ENCODE data around the gene TMEM107. TPM values are rescaled to one million over a fixed set of nuclear protein-coding genes. Genes with fewer than 3 reads are reported as not detected.
"Not testable (repeated sequence)": the region's sequence is repeated elsewhere in the genome, so short reads cannot be mapped to it uniquely, and the experiment has no call there.

The TMEM107 gene
- total RNA-seq, 1 donor from 2014 or later, result 6.7 TPM

DNA sequence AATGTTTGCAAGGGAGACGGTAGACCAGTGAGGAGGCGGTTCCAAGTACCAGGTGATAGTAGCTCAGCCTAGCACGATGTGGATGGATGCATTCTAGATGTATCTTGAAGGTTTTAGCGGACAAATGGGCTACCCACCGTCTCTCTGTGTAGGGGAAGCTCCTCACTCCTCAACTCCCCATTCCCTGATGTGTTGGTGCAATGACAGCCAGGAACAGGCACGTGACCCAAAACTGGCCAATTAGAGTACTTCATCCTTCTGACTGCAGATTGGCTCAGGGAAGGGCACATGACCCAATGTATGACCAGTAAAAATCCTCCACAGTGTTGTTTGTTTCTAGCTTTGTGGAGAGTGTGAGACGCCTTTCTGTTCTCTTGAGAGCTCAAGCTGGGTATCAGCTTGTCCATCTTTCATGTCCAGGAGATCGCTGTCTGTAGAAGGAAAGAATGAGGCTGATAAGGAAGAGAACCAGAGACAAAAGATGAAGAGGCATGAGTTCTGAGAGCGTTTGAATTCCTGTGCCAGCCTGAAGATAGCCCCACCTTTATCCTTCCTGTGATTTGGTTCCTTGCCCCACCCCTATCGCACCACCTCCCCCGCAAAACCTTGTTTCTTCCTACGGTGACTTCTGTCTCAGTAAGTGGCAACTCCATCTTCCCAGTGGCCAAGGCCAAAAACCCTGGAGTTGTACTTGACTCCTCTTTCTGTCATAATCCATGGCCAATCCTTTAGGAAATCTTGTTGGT lies 16.1 kb upstream of the TMEM107 start:
- DNase-seq (ENCODE audit: missing footprints) (peak; percentile 82), ATAC-seq (peak; percentile 64)
- intact Hi-C loops (cut with DNase I), result no loop called here

DNA sequence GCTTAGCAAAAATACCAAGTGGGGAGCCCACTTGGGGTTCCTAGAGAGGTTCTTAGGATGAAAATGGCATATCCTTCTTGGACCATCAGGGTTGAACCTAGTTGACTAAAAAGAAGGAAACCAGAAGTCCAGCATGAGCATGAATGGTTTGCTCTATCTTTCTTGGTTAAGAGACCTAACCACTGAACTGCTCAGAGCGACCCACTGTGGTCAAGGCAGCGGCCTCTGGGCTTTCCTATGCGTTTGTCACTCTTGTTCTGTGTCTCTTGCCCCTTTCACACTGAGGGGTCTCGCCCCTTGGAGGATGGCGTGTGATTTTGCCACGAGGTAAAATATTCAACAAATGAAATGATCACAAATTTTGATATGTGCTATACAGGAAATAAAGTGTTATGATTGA lies 14.3 kb upstream of the TMEM107 start:
- ATAC-seq (no peak), DNase-seq (ENCODE audit: missing footprints) (no peak)
- intact Hi-C loops (cut with DNase I), result no loop called here

DNA sequence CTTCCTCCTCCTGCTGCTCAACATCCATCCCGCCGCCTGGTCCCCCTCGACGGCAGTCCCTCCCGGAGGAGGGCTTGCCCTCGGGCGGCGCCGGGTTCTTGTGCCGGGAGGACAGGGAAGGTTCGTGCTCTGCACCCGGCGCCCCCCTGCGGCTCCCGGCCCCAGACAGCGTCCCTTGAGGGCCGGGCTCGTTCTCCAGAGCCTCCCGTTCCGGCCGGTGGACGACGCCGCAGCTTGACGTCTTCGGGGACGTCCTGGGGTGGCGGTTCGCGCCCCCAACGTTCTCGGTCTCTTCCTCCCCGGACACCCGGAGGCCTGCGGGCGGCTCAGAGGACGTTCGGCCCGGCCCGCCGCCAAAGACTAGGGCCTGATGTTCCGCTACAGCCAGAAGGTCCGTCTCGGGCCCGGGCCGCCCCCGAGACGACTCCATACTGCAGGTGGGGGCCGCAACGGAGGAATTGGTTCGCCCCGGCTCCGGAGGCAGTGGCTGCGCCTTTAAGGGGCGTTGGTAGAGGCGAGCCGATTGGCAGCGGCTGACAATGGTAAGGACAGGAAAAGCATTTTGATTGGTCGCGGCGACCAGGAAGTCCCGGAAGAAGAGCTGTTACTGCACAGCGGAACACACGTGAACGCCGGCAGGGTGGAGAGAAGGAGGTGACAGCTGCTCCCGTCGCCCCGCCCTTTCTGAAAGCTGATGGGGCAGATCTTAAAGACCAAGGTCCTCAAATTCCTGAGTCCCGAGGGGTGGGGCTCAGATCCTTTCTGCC lies 13.7 kb upstream of the TMEM107 start, which contains the start of gene BORCS6:
TSS of gene BORCS6 (minus strand) at position 470 of the 767 bp plus-strand sequence. CDS start at position 430, 40 bp downstream.
- intact Hi-C loops (cut with DNase I), result loop anchor here (5.0 kb wide), 1 partner anchor 107 kb away; the partner anchor contains the start of gene SLC25A35
- peak; percentile 99 for DNase-seq (ENCODE audit: missing footprints)
- ATAC-seq, result peak; percentile 76

DNA sequence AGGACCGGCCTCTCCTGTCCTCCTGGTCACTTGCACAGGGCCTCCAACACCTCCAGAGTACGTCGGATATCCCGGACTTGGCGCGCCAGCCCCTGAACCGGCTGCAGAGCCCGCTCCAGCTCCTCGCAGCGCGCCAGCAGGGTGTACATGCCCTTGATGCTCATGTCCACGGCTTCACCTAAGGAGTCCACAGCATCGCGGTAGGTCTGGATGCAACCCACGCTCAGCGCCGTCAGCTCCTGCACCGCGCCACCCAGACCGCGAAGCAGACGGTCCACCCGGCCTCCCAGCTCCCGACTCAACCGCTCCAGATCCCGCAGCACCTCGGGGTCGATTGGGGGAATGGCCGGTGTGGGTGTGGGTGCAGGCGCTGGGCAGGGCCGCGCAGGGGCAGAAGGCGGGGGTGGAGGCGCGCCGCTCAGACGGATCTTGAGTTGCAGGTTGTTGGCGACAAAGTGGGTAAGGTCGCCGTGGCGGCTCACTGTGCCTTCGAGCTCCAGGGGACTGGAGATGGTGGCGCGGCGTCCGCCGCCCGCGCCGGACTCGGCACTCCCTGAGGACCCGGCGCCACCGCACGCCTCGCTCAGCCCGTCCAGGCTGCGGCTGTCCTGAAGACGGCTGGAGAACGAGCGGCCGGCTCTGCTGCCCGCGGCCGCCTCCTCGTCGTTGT lies 13.0 kb upstream of the TMEM107 start:
- peak; percentile 71 for DNase-seq (ENCODE audit: missing footprints)
- ATAC-seq, result no peak
- intact Hi-C loops (cut with DNase I), result loop anchor here (5.0 kb wide), 1 partner anchor 108 kb away; the partner anchor contains the start of gene SLC25A35

DNA sequence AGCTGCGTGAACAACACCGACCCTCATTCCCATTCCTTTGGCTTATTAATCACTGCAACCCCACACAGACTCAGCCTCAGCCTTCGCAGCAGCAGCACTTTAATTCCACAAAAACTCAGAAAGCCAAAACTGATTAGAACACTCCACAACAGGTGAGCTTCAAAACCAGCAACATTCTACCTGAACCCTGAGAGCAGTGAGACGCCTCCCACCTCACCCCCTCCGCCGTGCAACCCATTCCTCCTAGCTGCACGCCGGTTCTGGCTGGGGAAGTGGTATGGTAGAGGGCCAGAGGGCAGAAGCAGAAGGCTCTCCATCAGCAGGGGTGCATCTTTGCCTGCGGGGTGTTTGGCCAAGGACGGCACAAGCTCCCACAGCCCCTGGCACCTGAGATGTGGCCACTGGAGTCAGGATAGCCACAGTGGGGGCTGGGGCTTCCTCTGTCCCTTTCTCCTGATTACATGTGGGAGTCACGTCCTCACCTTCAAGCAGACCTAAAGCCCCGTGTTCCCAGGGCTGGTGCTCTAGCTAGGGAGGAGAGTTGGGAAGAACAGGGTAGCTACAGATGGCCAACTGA lies 12.2 kb upstream of the TMEM107 start:
- no peak for DNase-seq (ENCODE audit: missing footprints)
- no peak for ATAC-seq
- intact Hi-C loops (cut with DNase I), result loop anchor here (5.0 kb wide), 1 partner anchor 109 kb away; the partner anchor contains the start of gene SLC25A35

DNA sequence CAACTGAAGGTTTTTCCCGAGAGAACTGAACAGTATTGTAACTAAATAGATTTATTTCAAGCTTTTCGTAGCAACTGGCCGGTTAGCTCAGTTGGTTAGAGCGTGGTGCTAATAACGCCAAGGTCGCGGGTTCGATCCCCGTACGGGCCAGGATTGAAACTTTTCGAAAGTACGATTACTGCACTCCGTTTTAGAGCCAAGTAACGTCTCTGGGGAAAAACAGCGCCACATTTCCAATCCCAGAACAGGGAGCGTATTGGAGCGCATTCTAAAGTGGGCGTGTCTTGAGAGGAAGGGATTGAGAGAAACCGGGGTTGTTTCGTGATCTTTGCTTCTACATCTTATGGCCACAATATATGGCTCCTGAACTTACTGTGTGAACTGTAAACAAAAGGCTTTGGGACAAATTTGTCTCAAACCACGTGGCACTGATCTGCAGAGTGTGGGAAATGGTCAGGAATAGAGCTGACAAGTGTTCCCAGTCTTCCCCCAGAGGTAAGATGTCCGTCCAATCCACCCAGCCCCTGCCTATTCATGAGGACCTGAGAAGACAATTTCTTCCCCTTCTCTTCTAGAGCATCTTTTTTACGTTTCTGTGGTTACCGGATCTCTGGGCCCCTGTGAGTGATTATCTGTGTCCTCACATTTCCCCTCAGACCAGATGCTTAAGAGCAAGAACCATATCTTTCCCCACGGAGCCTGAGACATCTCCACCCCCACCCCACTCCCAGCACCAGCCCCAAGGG lies 11.5 kb upstream of the TMEM107 start:
- ATAC-seq (peak; percentile 60), DNase-seq (ENCODE audit: missing footprints) (peak; percentile 87)

DNA sequence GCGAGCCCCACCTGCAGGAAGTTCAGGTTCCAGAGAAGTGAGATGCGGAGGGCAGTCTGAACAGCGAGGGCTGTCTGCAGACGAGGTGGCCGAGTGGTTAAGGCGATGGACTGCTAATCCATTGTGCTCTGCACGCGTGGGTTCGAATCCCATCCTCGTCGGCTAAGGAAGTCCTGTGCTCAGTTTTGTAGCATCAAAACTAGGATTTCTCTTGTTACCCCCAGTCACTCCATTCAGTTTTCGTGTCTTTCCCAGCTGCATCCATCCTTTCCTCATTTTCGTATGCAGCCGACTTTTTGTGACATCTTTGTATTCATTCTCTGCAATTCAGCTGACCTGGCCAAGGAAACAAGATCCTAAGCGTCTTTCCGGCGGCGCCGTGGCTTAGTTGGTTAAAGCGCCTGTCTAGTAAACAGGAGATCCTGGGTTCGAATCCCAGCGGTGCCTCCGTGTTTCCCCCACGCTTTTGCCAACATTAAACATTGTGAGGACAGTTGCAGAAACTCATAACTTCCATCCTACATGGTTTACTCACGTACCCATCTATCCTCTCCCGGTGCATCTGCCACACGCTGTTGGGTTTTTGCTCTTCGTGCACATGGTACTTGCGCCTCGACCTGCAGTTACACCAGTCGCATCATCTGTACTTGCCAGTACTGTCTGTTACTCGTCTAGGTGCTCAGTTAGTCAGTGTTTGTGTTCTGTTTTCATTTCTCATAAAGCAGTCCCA lies 10.8 kb upstream of the TMEM107 start:
- ATAC-seq (peak; percentile 77), DNase-seq (ENCODE audit: missing footprints) (peak; percentile 93)
- intact Hi-C loops (cut with DNase I), result loop anchor here (1.0 to 5.0 kb wide), 6 partner anchors 22 to 110 kb away; partner anchors contain the start of genes CTC1 and SLC25A35

More for the DNA sequence above, 11.5 kb upstream of the TMEM107 start:
- intact Hi-C loops (cut with DNase I), result loop anchor here (1.0 to 5.0 kb wide), 4 partner anchors 23 to 110 kb away; partner anchors contain the start of gene SLC25A35

DNA sequence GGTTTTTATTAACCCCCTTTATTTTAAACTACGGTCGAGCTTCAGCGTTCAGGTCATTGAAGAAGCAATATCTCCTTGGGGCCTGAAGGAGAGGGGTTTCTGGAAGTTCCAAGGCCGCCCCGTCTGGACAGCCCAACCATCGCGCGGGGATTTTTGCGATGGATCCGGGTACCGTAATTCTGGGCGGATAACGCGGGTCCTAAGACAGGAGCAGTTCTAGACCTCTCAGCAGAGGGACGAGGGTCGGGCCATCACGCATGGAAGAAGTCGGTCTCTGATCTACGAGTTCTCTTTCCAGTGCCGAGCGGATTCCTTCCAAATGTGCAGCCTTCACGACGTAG lies 10.2 kb upstream of the TMEM107 start:
- ATAC-seq, result no peak
- intact Hi-C loops (cut with DNase I), result loop anchor here (1.0 to 5.0 kb wide), 5 partner anchors 22 to 111 kb away; partner anchors contain the start of genes CTC1 and SLC25A35
- DNase-seq (ENCODE audit: missing footprints), result no peak

DNA sequence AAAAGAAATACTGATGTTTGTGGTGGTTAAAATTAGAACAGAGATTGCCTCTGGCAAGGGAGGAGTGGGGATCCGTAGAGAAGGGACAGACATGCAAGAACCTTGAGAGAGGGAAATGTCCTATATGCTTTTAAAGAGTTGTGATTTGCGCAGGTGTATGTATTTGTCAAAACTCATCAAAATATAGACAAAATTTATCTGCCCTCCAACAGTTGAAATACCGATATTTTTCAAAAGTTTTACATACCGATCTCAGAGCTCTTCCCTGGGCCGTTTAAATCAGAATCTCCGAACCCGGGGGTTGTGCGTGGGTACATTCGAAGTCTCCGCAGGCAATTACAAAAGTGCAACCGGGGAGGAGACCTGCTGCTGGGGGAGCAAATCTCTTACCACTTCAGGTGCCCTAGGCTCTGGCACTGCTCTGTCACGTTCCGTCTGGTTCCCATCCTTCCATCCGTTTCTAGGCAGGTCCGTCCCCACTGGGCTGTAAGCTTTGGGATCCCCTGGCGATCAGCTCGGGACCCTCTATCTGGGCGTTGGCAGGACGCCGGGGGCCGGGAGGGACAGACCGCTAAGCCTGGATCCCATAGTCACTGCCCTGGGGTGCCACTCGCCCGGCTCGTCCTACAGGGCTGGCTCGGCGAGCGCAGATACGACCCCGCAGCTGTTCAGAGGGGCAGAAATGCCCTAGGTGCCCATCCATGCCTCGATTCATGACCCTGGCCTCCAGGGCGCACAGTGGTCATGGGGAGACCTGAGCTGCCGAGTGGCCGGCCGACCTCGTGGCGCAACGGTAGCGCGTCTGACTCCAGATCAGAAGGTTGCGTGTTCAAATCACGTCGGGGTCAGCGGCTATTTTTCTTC lies 9.6 kb upstream of the TMEM107 start:
- peak; percentile 39 for ATAC-seq
- DNase-seq (ENCODE audit: missing footprints), result peak; percentile 90
- intact Hi-C loops (cut with DNase I), result loop anchor here (1.0 to 5.0 kb wide), 5 partner anchors 21 to 111 kb away; partner anchors contain the start of genes CTC1 and SLC25A35

DNA sequence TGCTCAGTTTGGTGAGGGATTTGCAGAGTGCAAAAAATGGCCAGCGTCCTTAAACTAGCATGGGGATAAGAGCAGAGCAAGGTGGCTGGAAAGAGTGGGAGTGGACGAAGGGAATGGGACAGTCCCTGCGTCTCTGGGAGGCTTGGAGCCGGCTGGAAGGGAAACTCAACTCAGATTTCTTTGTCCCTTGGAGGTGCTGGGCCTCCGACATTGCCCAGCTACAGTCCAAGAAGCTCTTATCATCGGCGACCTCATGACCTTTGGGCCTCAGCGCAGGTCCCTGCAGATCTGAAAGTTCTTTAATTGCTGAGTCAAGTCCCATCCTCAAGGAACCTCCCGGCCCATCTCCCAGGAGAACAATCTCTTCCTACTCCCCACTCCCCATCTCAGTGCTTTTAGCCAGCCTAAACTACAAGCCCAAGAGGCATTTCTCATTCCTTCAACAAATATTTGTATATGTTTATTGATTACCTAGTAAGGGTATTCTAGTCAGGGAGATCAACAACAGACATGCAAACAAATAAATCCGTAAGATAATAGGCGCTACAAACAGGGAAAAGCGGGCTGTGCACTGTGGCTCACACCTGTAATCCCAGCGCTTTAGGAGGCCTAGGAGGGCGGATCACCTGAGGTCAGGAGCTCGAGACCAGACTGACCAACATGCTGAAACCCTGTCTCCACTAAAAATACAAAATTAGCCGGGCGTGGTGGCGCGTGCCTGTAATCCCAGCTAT lies 985 bp upstream of the TMEM107 start:
- no peak for DNase-seq (ENCODE audit: missing footprints)
- no peak for ATAC-seq
- intact Hi-C loops (cut with DNase I), result no loop called here

DNA sequence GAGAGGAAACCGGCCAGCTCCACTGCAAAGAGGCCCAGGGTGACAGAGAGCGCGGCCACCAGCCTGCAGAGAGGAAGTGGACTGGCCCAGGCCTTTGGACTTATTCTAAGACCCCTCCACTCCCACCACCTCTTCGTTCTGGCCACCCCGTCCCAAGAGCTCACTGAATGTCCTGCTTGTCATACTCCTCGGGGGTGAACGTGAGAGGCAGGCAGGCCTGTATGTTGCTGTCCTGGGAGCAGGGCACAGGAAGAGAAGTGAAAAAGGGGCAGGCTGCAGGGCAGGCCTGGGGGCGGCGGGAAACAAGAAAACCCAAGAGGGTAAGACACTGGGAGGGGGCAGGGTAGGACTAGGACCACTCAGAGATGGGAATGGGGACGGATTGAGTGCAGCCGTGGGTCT lies 384 bp downstream of the TMEM107 start:
- DNase-seq (ENCODE audit: missing footprints) (peak; percentile 68), ATAC-seq (peak; percentile 21)
- intact Hi-C loops (cut with DNase I), result no loop called here

DNA sequence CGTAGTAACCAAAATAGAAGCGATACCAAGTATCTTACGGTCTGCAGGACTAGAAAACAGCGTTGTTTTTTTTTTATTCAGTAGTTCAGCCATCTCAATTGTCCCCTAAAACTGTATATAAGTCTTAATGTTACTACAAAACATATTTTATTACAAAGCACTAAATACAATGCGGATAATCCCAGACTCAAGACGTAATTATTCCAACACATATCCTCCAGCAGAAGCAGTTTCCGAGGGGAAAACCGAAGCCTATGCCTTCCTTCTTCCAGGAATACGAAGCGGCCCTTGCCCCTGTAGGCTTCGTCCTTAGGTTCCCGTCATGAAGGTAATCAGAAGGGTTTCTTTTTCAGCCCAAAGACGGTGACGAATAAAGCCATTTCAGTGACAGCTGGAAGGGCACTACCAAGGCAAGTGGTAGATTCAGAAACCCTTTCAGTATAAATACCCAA lies 2.3 kb downstream of the TMEM107 start:
- intact Hi-C loops (cut with DNase I), result no loop called here
- DNase-seq (ENCODE audit: missing footprints) (no peak), ATAC-seq (no peak)

DNA sequence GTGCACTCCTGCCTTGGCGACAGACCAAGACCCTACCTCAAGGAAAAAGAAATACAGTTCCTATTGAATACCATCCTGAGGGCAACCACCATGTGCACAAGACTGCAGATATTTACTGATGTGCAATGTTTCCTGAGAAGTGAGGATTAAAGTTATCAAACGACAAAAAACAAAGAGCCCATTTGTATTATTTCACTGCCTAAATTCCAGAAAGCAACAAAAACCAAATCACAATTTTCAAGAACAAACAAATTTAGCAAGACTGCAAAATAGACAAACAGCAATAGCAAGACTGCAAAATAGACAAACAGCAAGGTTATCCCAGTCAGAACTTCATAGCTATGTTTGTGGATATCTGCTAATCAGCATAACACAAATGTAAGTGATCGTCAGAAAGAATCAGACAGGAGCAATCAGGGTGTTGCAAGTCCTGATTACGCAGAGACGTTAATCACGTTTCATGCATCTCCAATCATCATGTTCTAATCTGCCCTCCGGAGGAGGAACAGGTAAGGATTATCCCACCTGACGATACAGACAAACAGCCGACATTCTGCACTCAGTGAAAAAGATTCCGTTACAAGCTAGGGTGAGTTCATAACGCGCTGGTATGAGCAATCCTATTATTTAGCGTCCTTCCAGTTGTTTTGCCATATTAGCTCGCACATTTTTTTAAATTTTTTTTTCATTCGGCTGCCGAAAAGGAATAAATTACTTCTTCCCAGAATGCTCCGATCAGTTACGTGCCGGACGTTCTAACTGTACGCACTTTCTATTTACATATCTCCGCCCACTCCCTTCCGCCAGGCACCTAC lies 2.9 kb downstream of the TMEM107 start:
- intact Hi-C loops (cut with DNase I), result no loop called here
- peak; percentile 75 for DNase-seq (ENCODE audit: missing footprints)
- ATAC-seq, result peak; percentile 91

DNA sequence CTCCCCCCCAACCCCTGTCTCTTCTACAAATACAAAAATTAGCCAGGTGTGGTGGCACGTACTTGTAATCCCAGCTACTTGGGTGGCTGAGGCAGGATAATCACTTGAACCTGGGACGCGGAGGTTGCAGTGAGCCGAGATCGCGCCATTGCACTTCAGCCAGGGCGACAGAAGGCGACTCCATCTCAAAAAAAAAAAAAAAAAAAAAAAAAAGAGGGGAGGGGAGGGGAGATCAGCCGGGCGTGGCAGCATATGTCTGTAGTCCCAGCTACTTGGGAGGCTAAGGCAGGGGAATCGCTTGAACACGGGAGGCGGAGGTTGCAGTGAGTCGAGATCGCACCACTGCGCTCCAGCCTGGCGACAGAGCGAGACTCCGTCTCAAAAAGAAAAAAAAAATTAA lies 6.0 kb downstream of the TMEM107 start:
- ATAC-seq; intact Hi-C loops (cut with DNase I): not testable (repeated sequence)
- peak; percentile 53 for DNase-seq (ENCODE audit: missing footprints)

DNA sequence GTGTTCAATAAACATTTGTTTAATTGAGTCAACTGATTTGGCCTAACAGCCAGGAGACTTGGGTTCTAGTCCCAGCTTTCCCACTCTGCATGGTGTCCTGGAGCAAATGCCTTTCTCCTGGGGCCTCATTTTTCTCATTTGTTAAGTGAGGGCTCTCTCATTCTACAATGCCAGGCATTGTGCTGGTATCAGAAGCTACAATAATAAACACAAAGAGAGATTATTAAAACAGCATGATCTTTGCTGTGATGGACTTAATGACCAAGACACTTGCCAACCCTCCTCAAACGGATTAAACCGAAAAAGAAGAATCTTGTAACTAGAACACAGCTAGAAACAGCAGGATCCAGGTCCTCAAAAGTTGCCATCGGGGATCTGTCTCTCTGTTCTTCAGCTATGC lies 8.7 kb downstream of the TMEM107 start:
- ATAC-seq (no peak), DNase-seq (ENCODE audit: missing footprints) (no peak)
- intact Hi-C loops (cut with DNase I), result no loop called here
